Esophagus muscularis mucosa (tissue), 4 donors: ENCODE measurements around the gene RABGGTA. TPM values are rescaled to one million over a fixed set of nuclear protein-coding genes. Genes with fewer than 3 reads are reported as not detected.

Experiments
- DNase-seq: peaks from one replicate; pipeline ENCODE4 v3.0.0-alpha.2; 2017; ENCODE audit errors: extremely low spot score
- H3K27ac ChIP-seq, 4 donors: fragments of 200-600 bp; sonication (generic); replicated peaks in 1 of 4; 1 replicate in 3 of 4; 2 replicates in 1 of 4; pipeline ENCODE4 v1.5.1; 2016 to 2019; ENCODE audit warnings: mild to moderate bottlenecking in 1 of 4
- H3K27me3 ChIP-seq, 4 donors: fragments of 200-600 bp; sonication (generic); one replicate each; pipeline versions ENCODE4 v1.5.1 to v1.6.0; 2016 to 2019
- H3K36me3 ChIP-seq, 4 donors: fragments of 200-600 bp; sonication (generic); one replicate each; pipeline ENCODE4 v1.5.1; 2016 to 2019
- H3K4me1 ChIP-seq, 4 donors: fragments of 200-600 bp; sonication (generic); one replicate each; pipeline ENCODE4 v1.5.1; 2016 to 2019
- H3K4me3 ChIP-seq, 4 donors: fragments of 200-600 bp; sonication (generic); 1 replicate in 2 of 4; 2 replicates in 2 of 4; pipeline ENCODE4 v1.5.1; 2016 to 2019; ENCODE audit warnings: mild to moderate bottlenecking in 4 of 4, moderate library complexity in 1 of 4
- H3K9me3 ChIP-seq, 4 donors: fragments of 200-600 bp; sonication (generic); 1 replicate in 3 of 4; 2 replicates in 1 of 4; pipeline ENCODE4 v1.5.1; 2016 to 2019
- EP300 ChIP-seq: sonication (generic); formaldehyde crosslinking; IDR thresholded peaks from one replicate; pipeline ENCODE4 v1.6.1; 2017; ENCODE audit warnings: antibody characterized with exemption
- POLR2A ChIP-seq: fragments of 450-650 bp; IDR thresholded peaks from one replicate; pipeline ENCODE4 v1.6.1; 2017; ENCODE audit warnings: antibody characterized with exemption, moderate library complexity, mild to moderate bottlenecking, low read depth
- POLR2AphosphoS5 ChIP-seq, 2 donors: sonication (generic); formaldehyde crosslinking; IDR thresholded peaks; one replicate each; pipeline ENCODE4 v1.6.1; 2017; ENCODE audit warnings: antibody characterized with exemption in 2 of 2
- WGBS: methylation state at CpG from one replicate; pipeline ENCODE4 v1.1.5; 2018; 5-methylcytosine and 5-hydroxymethylcytosine counted together
- intact Hi-C: fragments of 100-400 bp; cut with DNase I; formaldehyde crosslinking; loops from one replicate; pipeline ENCODE4 v1.15.1; 2023
- total RNA-seq, 4 donors: library from RNA; depleted of rRNA; stranded (reverse); fragments of >200 nt; gene quantifications; one replicate each; pipeline versions ENCODE4 v1.1.0 to v1.2.1, GENCODE V29; 2016
- TF ChIP-seq, protein P1 (sequence below), 3 experiments: fragments of 200-600 bp in 2 of 3; fragments of 450-650 bp in 1 of 3; sonication (generic) in 2 of 3; IDR thresholded peaks; one replicate each; pipeline ENCODE4 v1.5.1; 2017 to 2019; ENCODE audit warnings: antibody characterized with exemption in 3 of 3, mild to moderate bottlenecking in 2 of 3, moderate library complexity in 1 of 3

RABGGTA gene
- total RNA-seq, 4 donors from 2014 or later: 14.6 to 27.8 (median 20.3) TPM

GRCh38 chr14:24252289-24253124 is 18.9 kb downstream of the RABGGTA start:
- Histone ChIP-seq H3K4me1 (no peaks in the 10 kb centered on the region), H3K9me3 (no peaks in the 10 kb centered on the region), H3K27me3 (no peaks in the 10 kb centered on the region), H3K36me3 (peaks cover 0 to 26% (median 0%) of the 10 kb centered on the region in 4 donors), H3K4me3 (no peak overlapping the region), H3K27ac (no peak overlapping the region)
- TF ChIP-seq EP300: no peak
- TF ChIP-seq POLR2AphosphoS5 (IDR thresholded peaks at IDR 0.05): no peak
- TF ChIP-seq POLR2A: no peak
- TF ChIP-seq, protein P1, sequence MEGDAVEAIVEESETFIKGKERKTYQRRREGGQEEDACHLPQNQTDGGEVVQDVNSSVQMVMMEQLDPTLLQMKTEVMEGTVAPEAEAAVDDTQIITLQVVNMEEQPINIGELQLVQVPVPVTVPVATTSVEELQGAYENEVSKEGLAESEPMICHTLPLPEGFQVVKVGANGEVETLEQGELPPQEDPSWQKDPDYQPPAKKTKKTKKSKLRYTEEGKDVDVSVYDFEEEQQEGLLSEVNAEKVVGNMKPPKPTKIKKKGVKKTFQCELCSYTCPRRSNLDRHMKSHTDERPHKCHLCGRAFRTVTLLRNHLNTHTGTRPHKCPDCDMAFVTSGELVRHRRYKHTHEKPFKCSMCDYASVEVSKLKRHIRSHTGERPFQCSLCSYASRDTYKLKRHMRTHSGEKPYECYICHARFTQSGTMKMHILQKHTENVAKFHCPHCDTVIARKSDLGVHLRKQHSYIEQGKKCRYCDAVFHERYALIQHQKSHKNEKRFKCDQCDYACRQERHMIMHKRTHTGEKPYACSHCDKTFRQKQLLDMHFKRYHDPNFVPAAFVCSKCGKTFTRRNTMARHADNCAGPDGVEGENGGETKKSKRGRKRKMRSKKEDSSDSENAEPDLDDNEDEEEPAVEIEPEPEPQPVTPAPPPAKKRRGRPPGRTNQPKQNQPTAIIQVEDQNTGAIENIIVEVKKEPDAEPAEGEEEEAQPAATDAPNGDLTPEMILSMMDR (IDR thresholded peaks at IDR 0.05): no peak
- no peak for DNase-seq
- WGBS: 96% methylated on average over 8 of the region's 11 CpGs
- intact Hi-C loops: no loop called here

GRCh38 chr14:24251880-24252288 is 19.5 kb downstream of the RABGGTA start:
- 100% methylated on average over 1 of the region's 1 CpG for WGBS
- H3K36me3 ChIP-seq: peaks cover 0 to 26% (median 0%) of the 10 kb centered on the region in 4 donors
- DNase-seq: no peak
- H3K9me3 ChIP-seq: no peaks in the 10 kb centered on the region
- no peaks in the 10 kb centered on the region for H3K4me1 ChIP-seq
- intact Hi-C loops: no loop called here
- no peaks in the 10 kb centered on the region for H3K27me3 ChIP-seq
- H3K4me3 ChIP-seq: no peak overlapping the region
- no peak overlapping the region for H3K27ac ChIP-seq
- TF ChIP-seq, protein P1 (IDR thresholded peaks at IDR 0.05): no peak
- TF ChIP-seq POLR2A (no peak), EP300 (no peak)

DNA sequence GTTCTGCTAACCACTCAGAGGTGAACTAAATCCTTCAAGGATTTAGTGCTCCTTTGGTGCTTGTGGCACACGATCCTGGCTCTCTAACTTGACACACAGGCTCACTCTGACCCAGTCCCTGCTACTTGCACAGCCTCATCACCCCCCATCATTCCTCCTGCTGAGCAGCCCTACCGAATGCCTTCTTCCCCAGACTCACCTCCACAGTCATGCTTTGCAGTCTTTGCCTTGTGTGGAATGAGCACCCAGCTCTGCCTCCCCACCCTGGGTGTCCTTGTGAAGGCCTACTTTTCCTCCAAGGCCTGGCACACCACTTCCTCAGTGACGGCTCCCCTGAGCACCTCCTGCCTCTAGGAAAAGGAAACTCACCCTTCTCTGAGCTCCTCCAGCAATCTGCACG is 21.0 kb downstream of the RABGGTA start:
- Histone ChIP-seq H3K4me3 (no peak overlapping the region), H3K27ac (no peak overlapping the region), H3K27me3 (no peaks in the 10 kb centered on the region), H3K36me3 (peaks cover 0 to 22% (median 0%) of the 10 kb centered on the region in 4 donors), H3K9me3 (no peaks in the 10 kb centered on the region), H3K4me1 (no peaks in the 10 kb centered on the region)
- no peak for TF ChIP-seq POLR2A
- no peak for TF ChIP-seq POLR2AphosphoS5 (IDR thresholded peaks at IDR 0.05)
- no peak for TF ChIP-seq EP300
- TF ChIP-seq, protein P1 (IDR thresholded peaks at IDR 0.05): no peak
- 58% methylated on average over 4 of the region's 4 CpGs for WGBS
- no peak for DNase-seq
- intact Hi-C loops: no loop called here

DNA sequence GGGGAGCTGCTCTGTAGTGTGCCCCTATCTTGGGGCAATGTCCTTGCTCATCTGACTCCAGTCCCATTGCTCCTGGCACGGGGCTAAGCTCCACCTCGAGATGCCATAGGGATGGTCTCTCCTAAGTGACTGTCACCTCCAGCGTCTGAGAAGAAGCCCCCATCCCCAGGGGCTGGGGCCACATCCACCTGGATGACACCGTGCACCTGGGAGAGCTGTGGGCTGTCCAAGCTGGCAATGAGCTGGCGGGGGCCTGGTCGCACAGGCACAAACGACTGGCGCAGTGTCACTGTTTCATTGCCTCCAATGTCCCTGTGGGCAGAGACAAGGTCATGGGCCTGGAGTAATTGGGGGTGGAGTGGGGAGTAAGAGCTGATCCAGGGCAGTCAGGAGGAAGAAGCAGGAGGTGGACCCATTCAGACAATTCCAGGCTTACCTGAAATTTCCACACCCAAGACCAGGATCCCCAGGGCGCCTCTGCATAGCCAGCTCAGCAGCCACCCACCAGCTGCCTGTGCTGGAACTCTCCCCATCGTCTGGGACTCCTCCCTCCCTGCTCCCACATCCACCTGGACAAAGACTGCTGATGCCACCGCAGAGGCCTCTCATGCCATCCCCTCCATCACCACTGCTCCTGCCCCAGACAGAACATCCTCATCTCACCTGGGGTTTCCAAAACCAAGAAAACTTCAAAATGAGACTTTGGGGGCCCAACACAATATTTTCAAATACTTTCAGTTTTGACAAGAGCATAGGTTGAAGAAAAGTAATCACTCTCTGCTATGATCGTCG is 22.0 kb downstream of the RABGGTA start:
- DNase-seq: no peak
- H3K27me3 ChIP-seq: no peaks in the 10 kb centered on the region
- H3K9me3 ChIP-seq: no peaks in the 10 kb centered on the region
- intact Hi-C loops: no loop called here
- TF ChIP-seq, protein P1 (IDR thresholded peaks at IDR 0.05): no peak
- no peak for TF ChIP-seq EP300
- no peak for TF ChIP-seq POLR2AphosphoS5 (IDR thresholded peaks at IDR 0.05)
- no peak for TF ChIP-seq POLR2A
- peaks cover 0 to 12% (median 0%) of the 10 kb centered on the region in 4 donors for H3K36me3 ChIP-seq
- H3K4me1 ChIP-seq: no peaks in the 10 kb centered on the region
- no peak overlapping the region for H3K27ac ChIP-seq
- H3K4me3 ChIP-seq: no peak overlapping the region
- 79% methylated on average over 10 of the region's 13 CpGs for WGBS
